ENCODE results near the gene ADAP1.

DNA sequence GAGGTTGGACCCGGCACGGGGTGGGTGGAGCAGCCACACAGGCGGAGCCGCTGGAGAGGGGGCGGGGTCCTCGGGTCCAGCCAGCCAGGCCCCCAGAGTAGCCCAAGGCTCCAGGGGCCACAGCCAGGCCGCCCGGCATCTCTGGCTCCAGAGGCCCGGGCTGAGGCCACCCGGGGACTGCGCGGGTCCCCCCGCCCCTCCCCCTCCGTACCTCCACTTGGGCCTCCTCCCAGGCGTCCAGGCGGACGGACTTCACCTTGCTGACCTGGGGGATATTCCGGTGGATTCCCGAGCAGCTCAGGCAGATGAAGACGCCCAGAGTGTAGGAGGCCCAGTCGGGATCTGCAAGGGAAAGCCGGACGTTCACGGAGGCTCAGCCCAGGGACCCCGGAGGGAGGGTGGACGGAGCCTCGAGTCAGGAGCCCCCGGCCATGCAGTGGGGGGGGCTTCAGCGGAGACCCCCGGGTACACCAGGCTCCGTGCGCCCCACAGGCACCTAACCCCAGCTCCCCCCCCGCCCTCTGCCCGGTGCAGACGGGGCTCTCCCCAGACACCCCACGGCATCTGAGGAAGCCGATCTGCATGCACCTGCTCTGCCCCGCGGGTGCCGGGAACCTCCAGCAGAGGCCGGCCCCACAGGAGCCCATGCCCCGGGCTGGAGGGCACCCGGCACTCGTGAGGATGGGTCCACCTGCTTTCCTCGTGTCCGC is 19.2 kb downstream of the ADAP1 start:
- TF ChIP-seq, protein P1, sequence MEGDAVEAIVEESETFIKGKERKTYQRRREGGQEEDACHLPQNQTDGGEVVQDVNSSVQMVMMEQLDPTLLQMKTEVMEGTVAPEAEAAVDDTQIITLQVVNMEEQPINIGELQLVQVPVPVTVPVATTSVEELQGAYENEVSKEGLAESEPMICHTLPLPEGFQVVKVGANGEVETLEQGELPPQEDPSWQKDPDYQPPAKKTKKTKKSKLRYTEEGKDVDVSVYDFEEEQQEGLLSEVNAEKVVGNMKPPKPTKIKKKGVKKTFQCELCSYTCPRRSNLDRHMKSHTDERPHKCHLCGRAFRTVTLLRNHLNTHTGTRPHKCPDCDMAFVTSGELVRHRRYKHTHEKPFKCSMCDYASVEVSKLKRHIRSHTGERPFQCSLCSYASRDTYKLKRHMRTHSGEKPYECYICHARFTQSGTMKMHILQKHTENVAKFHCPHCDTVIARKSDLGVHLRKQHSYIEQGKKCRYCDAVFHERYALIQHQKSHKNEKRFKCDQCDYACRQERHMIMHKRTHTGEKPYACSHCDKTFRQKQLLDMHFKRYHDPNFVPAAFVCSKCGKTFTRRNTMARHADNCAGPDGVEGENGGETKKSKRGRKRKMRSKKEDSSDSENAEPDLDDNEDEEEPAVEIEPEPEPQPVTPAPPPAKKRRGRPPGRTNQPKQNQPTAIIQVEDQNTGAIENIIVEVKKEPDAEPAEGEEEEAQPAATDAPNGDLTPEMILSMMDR (IDR thresholded peaks at IDR 0.05; ENCODE audit: insufficient read depth, low read length, poor library complexity, severe bottlenecking) = no peak
- TF ChIP-seq EZH2phosphoT487 (conservative IDR thresholded peaks at IDR 0.05; ENCODE audit: low read length) = no peak
